T47D (cell line): Measurements from ENCODE around the gene GHRL.

ENCODE experiments used
- DNase-seq, 2 experiments: peaks; one replicate each; pipeline versions ENCODE4 v3.0.0 to v3.0.0-alpha.2; 2011 to 2012; ENCODE audit warnings: low read depth in 1 of 2, low spot score in 1 of 2
- JUND ChIP-seq: IDR thresholded peaks from 2 replicates; pipeline ENCODE4 v1.6.1; 2012; ENCODE audit warnings: low read depth
- in situ Hi-C: cut with HindIII; loops from 2 replicates; pipeline ENCODE4 v1.10.0; 2016; ENCODE audit warnings: low sequenced_read_pairs, low pct_unique_long_range_greater_than_20kb

GHRL gene

GRCh38 chr3:10248984-10249748 is 43.6 kb downstream of the GHRL start:
- peak; percentile 9 to 35 for DNase-seq
- in situ Hi-C loops: no loop called here
- TF ChIP-seq JUND: no peak

DNA sequence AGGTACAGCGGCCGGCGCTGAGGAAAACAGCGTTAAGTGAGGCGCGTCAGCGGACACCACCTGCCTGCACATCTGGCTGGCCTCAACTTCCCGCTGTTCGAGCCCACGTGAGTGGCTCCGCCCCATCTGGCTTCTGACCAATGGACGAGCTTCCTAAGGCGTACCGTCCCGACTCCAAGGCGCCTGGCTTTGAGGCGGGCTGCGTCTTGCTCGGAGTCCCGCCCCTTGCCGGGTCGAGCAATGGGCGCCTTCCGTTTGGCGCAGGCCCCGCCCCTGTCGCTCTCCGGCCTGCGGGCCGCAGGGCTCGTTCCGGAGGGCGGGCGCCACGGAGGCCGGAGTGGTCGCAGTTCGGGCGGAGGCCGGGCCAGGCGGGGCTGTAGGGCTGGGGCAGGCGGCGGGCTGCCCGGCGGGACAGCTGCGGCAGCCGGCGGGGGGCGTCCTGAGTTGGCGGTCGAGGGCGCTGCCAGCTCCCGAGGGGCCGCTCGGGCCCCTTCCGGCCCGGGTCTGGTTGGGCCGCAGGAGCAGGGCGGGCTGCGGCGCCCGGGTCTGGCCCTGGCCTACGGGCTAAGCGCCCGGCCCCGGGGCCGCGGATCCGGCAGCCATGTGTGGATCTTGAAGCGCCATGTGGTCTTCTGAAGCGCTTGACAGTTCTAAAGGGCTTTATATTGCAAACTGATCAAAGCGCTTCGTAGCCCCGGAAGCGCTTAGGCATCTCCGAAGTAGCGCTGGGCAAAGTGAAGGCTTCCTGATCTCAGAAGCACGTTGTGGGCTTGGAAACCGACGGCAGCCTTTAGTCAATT is 44.4 kb downstream of the GHRL start, which contains the start of gene TATDN2:
Gene TATDN2 (plus strand): TSS at position 276 of the 800 bp plus-strand sequence. CDS start 742 bp downstream, outside the sequence.
- DNase-seq: peak; percentile 98 to 99
- no peak for TF ChIP-seq JUND
- in situ Hi-C loops: no loop called here

DNA sequence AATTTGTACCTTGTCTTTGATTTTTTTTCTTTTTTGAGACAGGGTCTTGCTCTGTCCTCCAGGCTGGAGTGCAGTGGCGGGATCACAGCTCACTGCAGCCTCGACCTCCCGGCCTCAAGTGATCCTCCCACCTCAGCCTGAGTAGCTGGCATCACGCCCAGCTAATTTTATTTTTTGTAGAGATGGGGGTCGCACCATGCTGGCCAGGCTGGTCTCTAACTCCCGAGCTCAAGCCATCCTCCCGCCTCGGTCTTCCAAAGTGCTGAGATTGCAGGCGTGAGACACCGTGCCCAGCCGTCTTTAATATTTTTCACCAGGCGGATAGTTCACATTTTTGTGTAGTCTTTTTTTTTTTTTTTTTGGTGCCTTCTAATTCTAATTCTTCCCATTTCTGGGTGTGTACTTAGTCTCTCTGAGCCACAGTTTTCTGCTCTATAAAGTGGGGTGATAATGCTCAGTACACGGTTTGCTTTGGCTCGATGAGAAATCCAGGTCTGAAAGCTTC is 45.0 kb downstream of the GHRL start:
- no peak for TF ChIP-seq JUND
- in situ Hi-C loops: no loop called here
- no peak for DNase-seq

GRCh38 chr3:10245081-10245712 is 47.5 kb downstream of the GHRL start:
- TF ChIP-seq JUND: no peak
- in situ Hi-C loops: no loop called here
- DNase-seq: no peak

DNA sequence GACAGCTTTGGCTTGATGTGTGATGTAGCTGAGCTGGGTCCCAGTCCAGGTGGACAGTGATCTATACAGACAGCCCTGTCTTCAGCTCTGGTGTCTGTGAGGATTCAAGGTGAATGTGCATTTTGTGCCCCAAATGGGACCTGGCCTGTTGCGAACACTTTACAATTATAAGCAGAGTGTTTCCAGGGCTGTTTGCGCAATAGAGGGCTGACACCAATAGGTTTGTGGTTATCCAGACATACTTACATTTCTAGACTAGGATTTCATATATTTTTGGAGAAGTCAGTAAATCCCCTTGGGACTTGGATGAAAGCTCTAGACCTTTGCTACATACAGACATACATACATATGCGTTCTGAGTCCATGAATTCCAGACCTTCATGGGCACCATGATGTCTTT is 48.7 kb downstream of the GHRL start:
- in situ Hi-C loops: no loop called here
- DNase-seq: no peak
- no peak for TF ChIP-seq JUND

DNA sequence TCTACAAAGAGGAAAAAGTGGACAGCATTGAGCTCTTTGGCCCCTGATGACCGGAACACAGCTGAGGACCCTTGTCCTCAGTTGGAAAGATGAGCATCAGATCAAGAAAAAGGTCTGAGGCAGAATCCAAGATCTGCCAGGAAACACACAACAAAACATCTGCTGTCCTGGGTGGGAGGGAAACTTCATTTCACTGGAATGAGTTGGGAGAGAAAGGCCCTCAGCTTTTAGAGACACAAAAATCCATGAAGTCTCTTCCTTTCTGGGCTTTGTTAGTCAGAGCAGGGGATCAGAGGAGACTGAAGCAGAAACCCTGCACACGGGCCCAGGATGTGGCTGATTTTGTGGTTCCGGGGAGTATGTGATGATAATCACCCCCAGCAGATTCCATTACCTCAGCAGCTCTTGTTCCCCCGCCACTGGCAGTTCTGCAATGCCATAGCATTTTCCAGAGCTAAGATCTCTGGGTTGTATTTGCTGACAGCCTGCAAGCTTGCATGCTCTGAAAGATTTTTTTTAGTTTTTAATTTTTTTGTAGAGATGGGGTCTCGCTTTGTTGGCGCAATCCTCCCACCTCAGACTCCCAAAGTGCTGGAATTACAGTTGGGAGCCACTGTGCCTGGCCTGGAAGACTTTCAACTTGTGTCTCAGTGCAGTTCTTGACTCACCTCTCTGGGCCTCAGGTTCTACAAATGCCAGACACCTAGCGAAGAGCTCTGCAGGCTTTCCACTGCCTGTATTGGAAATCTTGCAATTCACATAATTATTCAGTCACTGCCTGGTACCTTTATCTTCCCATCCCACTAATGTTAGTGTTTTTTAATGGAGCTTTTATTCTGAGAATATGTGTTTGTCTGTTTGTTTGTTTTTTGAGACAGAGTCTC is 50.3 kb downstream of the GHRL start:
- TF ChIP-seq JUND: no peak
- DNase-seq: no peak
- in situ Hi-C loops: no loop called here

GRCh38 chr3:10240799-10241198 is 51.9 kb downstream of the GHRL start:
- TF ChIP-seq JUND: no peak
- DNase-seq: no peak
- in situ Hi-C loops: no loop called here

DNA sequence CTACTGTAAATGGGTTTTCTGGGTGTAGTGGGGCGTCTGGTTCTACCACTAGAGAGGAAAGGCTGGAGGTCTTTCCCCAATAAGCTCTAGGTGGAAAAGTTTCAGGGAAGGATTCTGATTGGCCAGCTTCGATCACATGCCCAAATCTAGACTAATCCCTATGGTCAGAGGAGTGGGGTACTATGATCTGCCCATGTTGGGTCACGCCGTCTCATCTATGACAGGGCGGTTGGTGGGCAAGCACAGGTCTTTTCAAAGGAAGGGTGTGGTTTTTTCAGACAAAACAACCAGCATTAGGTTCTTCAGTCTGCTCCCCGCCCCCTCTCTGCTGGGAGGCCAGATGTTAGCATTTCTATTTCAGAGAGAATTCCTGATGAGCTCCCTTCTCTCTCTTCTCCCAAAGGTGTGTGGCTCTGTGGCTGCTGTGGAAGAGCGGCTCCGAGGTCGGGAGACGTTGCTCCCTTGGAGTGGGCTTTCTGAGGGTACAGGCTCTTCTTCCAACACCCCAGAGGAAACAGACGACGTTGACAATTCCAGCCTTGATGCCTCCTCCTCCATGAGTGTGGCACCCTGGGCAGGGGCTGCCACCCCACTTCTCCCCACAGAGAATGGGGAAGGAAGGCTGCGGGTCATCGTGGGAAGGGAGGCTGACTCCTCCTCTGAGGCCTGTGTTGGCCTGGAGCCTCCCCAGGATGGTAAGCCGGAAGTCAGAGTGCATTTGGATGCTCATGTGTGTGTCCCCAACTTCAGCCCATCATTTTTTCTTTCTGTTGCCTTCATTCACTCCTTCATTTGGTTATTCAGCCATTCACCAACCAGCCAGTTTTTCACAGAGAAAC is 54.2 kb downstream of the GHRL start:
- no peak for TF ChIP-seq JUND
- DNase-seq: no peak
- in situ Hi-C loops: no loop called here
